CD4-positive, alpha-beta T cell treated with Interleukin-6 at 100 ng/mL for 8 hours (primary cell): Measurements from ENCODE around the gene EMILIN2.
"Not testable (repeated sequence)": the region's sequence is repeated elsewhere in the genome, so short reads cannot be mapped to it uniquely, and the experiment has no call there.

Experiments used
- DNase-seq: peaks from one replicate; pipeline ENCODE4 v3.0.0-alpha.2; 2020; ENCODE audit warnings: mixed read lengths, low spot score

Gene EMILIN2

DNA sequence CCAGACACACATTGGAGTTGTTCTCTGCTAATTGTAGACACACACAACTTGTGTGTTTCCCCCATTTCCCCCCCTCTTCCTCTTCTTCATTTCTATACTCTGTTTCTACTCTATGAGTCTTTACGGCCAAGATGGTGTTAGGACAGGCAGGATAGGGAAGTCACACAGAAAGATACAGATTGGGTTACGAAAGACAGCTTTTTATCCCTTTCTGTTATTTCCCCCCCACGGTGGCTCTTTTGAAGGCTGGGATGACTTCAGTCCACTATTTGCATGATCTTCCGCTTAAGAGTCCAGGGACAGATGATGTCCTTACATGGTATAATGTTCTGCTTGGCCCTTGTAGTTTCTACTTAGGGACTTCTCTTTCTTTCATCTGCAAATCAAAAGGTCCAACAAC is 1.6 kb upstream of the EMILIN2 start:
- DNase-seq: no peak

- DNase-seq: no peak
Observed at GRCh38 chr18:2847317-2848246, 776 bp downstream of the EMILIN2 start.

DNA sequence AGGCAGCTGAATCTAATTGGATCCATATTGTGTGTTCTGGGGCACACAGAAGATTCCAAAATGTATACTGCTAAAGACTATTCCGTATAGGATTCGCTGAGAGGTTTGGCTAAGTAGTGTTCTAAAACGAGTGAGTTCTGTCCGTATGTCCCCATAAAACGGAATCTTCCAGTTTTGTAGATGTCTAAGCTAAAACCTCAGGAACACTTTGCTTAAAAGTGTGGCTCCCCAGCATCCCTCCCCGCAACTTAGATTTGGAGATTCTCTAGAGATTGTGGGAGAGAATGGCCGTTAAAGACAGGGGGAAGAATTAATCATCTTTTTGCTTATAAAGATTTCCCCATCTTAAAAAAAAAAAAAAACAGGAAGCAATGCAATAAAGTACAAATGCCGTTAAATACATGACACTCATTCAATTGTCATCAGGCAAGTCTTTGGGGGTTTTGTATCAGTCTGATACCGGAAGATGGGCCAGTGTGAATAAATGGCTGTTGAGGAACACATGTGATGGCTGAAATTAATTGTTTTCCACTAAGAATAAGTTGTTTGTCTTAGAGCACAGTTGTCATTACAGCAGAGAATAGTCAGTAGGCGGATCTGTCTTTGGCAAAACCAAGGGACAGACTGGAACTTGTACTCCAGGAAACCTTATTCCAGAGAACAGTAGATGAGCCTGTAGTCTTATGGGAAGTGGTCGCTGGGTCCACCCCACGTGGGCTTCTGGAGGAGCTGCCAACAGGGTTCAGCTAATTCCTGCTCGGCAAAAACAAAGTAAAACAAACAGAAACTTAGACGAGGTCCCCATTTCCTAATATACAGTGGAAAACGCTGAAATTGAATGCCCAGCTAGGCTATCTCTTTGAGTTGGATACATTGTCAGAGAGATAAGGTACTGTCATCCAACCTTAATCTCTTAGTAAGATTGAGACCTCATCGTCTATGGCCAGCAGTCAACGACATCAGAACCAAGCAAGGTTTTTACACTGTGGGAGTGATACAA is 1.7 kb downstream of the EMILIN2 start:
- DNase-seq: no peak

DNA sequence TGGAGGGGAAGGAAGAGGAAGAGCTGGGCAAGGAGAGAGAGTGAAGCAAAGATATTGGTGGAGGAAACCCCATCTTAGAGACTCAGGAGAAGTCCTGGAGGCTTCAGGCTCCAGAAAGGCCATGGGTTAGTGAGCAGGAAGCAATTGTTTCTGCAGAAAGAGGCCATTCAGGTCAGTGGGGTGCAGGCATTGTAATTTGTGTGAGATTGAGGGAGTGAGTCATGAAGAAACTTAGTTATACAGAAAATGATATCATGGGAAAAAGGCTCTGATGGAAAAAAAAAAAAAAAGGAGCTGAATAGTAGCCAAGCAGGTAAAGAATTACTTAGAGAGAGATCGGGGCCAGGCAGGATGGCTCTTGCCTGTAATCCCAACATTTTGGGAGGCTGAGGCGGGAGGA is 4.0 kb downstream of the EMILIN2 start:
- DNase-seq: no peak

- no peak for DNase-seq
Observed at GRCh38 chr18:2851771-2852170, 5.0 kb downstream of the EMILIN2 start.

DNA sequence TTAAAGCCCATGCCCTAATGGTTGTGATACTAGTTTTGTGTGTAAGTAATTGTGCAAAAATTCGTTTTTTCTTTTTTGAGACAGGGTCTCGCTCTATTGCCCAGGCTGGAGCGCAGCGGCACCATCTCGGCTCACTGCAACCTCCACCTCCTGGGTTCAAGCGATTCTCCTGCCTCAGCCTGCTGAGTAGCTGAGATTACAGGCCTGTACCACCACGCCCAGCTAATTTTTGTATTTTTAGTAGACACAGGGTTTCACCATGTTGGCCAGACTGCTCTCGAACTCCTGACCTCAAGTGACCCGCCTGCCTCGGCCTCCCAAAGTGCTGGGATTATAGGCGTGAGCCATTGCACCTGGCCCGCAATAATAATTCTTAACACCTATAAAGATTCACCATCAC is 5.7 kb downstream of the EMILIN2 start:
- DNase-seq: not testable (repeated sequence)

DNA sequence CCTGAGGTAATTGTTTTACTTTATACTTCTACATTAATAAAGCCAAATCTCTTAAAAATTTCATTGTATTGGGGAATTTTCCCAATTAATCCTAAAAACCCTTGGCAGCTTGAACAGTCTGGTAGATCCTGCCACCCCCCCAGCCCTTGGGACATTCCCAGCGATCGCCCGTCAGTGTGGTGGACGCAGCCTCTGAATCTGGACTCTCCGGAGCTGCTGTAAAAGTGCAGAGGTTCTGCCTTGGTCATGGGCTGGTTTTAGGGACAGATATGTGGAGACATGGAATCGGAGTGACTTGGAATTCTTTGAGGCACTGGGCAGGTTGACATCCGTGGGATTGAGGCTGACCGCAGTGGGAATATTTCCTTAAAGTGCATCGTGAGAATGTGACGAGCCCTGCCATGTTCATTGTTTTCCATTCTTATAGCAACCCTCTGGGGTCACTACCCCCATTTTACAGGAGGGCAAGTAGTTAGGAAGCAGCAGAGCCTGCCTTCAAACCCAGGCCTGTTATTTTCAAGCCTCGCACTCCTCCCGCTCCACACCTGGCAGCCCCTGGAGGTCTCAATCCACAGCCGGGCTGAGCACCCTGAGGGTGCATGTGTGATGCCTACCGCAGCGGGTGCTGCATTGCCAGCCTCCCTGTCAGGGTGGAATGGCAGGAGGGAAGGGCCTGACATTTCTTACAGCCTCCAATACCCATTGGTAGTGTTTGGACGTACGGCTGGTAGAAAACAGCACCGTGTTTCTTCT is 6.5 kb downstream of the EMILIN2 start:
- no peak for DNase-seq

DNA sequence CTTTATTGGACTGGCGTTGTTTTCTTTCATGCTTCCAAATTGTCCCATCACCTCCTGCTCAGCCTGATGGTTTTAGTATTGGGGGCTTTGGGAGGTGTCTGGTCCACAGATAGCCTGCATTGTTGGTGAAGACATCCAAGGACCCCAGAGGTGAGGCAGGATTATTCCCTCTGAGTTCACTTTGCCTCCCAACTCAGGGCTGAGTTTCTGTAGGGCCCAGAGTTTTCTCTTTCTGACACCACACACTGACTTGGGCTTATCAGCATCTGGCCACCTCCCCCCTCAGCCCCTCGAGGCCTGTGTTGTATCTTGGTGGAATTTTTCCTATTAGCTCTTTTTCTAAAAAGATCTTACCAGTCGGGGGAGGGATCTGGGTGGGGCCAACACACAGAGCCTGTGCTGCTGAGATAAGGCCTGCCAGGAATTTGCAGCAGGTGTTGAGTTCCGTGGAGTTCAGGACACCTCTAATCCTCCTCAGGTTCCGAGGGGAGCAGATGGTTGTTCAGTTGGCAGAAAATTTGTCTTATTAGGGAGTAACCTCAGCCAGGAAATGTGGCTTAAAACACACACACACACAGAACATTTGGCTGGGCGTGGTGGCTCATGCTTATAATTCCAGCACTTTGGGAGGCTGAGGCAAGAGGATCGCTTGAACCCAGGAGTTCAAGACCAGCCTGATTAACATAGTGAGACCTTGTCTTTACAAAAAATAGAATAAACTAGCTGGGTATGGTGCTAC is 7.3 kb downstream of the EMILIN2 start:
- no peak for DNase-seq

DNA sequence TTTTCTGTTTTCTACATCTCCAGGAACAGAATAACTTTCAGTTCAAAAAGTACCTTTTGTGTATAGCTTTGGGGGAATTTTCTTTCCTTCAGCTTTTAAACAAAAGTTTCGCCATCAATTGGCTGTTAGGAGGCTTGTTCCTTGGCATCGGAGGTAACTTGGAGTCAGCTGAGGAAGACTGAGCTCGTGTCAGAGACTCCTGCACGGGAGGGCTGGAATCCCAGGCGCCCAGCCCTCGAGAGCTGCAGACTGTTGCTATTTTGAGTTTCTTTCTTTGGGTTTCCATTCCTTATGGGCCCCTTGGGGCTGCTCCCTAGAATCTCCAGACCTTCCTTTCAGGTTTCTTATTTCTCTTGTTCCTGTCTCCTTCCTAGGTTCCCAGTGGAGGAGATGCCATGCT is 8.1 kb downstream of the EMILIN2 start:
- DNase-seq: no peak

GRCh38 chr18:2855560-2856350 is 8.9 kb downstream of the EMILIN2 start:
- DNase-seq: no peak

- no peak for DNase-seq
Observed at GRCh38 chr18:2856547-2857170, 9.9 kb downstream of the EMILIN2 start.

- no peak for DNase-seq
Observed at GRCh38 chr18:2857491-2858131, 10.8 kb downstream of the EMILIN2 start.

DNA sequence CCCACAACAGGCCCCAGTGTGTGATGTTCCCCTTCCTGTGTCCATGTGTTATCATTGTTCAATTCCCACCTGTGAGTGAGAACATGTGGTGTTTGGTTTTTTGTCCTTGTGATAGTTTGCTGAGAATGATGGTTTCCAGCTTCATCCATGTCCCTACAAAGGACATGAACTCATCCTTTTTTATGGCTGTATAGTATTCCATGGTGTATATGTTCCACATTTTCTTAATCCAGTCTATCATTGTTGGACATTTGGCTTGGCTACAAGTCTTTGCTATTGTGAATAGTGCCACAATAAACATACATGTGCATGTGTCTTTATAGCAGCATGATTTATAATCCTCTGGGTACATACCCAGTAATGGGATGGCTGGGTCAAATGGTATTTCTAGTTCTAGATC is 13.6 kb downstream of the EMILIN2 start:
- not testable (repeated sequence) for DNase-seq

- not testable (repeated sequence) for DNase-seq
Observed at GRCh38 chr18:2863997-2864396, 17.2 kb downstream of the EMILIN2 start.

GRCh38 chr18:2866465-2866864 is 19.7 kb downstream of the EMILIN2 start:
- not testable (repeated sequence) for DNase-seq

GRCh38 chr18:2869207-2869606 is 22.4 kb downstream of the EMILIN2 start:
- no peak for DNase-seq

- DNase-seq: no peak
Observed at GRCh38 chr18:2871111-2871720, 24.4 kb downstream of the EMILIN2 start.

DNA sequence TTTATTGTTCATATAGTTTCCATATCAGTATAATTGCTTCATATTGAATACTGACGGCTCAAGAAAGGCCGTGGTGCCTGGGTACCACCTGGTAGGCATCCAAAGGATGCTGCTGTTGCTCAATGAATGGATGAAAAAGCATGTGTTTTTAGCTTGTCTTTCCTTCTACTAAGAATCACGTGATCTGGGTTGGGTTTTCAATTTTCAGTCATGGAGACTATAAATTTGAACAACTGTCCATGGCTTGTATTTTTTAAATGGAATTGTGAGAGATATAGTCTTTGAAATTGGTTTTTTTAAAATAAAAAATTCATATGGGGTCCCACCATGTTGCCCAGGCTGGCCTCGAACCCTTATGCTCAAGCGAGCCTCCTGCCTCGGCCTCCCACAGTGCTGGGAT is 25.3 kb downstream of the EMILIN2 start:
- DNase-seq: no peak

DNA sequence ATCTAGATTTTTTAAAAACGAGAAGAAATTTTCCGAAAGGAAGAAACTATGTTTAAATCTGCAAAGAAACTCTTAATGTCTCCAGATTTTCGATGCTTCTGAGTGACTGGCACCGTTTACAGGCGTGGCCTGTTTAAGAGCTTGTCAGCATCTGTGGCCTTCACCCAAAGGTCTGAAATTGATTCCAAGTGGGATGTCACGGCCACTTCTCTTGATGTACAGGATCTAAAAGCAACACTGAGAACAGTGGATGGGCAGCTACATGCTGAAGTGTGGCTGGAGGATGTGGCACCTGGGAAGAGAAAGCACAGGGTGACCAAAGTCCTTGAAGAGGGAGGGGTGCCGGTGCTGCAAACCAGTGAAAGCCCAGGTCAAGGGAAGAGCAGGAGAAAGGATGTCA is 28.0 kb downstream of the EMILIN2 start:
- no peak for DNase-seq
